ENCODE data around the gene WDR93. TPM values are rescaled to one million over a fixed set of nuclear protein-coding genes. Genes with fewer than 3 reads are reported as not detected.

Gene WDR93
- total RNA-seq, 1 experiment from 2014 or later: not detected

DNA sequence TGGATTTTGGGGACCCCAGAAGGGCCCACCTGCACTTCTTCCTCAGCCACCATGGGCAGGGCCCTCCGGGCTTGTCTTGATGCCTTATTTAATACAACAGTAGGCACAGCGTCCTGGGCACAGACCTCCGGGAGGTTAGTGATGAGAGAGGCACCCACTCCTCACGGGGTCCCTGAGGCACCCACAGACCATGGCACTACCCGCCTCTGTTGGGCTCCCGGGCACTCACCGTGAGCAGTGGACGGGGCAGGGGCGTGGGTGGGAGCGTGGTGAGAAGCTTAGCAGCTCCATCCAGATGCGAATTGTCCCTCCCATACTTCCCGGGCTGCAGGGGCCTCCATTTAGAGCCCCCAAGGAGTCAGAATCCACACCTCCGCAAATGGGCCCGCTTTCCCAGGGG lies 85.2 kb downstream of the WDR93 start (continued):
- TF ChIP-seq, protein P1, sequence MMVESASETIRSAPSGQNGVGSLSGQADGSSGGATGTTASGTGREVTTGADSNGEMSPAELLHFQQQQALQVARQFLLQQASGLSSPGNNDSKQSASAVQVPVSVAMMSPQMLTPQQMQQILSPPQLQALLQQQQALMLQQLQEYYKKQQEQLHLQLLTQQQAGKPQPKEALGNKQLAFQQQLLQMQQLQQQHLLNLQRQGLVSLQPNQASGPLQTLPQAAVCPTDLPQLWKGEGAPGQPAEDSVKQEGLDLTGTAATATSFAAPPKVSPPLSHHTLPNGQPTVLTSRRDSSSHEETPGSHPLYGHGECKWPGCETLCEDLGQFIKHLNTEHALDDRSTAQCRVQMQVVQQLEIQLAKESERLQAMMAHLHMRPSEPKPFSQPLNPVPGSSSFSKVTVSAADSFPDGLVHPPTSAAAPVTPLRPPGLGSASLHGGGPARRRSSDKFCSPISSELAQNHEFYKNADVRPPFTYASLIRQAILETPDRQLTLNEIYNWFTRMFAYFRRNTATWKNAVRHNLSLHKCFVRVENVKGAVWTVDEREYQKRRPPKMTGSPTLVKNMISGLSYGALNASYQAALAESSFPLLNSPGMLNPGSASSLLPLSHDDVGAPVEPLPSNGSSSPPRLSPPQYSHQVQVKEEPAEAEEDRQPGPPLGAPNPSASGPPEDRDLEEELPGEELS (CRISPR knock-in tag; IDR thresholded peaks at IDR 0.05): no peak
- TF ChIP-seq, protein P2, sequence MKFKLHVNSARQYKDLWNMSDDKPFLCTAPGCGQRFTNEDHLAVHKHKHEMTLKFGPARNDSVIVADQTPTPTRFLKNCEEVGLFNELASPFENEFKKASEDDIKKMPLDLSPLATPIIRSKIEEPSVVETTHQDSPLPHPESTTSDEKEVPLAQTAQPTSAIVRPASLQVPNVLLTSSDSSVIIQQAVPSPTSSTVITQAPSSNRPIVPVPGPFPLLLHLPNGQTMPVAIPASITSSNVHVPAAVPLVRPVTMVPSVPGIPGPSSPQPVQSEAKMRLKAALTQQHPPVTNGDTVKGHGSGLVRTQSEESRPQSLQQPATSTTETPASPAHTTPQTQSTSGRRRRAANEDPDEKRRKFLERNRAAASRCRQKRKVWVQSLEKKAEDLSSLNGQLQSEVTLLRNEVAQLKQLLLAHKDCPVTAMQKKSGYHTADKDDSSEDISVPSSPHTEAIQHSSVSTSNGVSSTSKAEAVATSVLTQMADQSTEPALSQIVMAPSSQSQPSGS (CRISPR knock-in tag; IDR thresholded peaks at IDR 0.05; ENCODE audit: borderline replicate concordance, low read depth): no peak
- no peak for TF ChIP-seq ZNF121 (CRISPR knock-in tag; IDR thresholded peaks at IDR 0.05)
- no peak for TF ChIP-seq NFE2L1 (CRISPR knock-in tag; IDR thresholded peaks at IDR 0.05)
- TF ChIP-seq, protein P3, sequence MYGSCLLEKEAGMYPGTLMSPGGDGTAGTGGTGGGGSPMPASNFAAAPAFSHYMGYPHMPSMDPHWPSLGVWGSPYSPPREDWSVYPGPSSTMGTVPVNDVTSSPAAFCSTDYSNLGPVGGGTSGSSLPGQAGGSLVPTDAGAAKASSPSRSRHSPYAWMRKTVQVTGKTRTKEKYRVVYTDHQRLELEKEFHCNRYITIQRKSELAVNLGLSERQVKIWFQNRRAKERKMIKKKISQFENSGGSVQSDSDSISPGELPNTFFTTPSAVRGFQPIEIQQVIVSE (CRISPR knock-in tag; IDR thresholded peaks at IDR 0.05; ENCODE audit: borderline replicate concordance): no peak
- TF ChIP-seq, protein P4, sequence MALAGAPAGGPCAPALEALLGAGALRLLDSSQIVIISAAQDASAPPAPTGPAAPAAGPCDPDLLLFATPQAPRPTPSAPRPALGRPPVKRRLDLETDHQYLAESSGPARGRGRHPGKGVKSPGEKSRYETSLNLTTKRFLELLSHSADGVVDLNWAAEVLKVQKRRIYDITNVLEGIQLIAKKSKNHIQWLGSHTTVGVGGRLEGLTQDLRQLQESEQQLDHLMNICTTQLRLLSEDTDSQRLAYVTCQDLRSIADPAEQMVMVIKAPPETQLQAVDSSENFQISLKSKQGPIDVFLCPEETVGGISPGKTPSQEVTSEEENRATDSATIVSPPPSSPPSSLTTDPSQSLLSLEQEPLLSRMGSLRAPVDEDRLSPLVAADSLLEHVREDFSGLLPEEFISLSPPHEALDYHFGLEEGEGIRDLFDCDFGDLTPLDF (CRISPR knock-in tag; IDR thresholded peaks at IDR 0.05): no peak
- TF ChIP-seq TEAD1 (CRISPR knock-in tag; IDR thresholded peaks at IDR 0.05): no peak

DNA sequence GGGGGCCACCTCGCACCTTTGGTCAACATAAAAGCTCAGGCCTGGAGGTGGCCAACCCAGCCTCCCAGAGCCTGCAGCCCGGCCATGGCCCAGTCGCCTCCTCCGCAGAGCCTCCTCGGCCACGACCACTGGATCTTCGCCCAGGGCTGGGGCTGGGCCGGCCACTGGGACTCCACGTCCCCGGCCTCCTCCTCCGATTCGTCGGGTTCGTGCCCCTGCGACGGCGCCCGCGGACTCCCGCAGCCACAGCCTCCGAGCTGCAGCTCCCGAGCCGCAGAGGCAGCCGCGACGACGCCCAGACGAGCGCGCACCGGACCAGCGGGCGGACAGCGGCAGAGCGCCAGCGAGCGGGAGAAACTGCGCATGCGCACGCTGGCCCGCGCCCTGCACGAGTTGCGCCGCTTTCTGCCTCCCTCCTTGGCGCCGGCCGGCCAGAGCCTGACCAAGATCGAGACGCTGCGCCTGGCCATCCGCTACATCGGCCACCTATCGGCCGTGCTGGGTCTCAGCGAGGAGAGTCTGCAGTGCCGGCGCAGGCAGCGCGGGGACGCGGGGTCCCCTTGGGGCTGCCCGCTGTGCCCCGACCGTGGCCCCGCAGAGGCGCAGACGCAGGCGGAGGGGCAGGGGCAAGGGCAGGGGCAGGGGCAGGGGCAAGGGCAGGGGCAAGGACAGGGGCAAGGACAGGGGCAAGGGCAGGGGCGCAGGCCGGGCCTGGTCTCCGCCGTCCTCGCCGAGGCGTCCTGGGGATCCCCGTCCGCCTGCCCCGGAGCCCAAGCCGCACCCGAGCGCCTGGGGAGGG lies 85.9 kb downstream of the WDR93 start, which contains the start of gene MESP2:
MESP2 (plus strand) TSS at position 59 of the 799 bp plus-strand sequence; CDS start at position 85, 26 bp downstream.
- Mint-ChIP-seq H3K4me1 (0 out of 2 replicates have a peak, but pooled peaks cover 2% of the 10 kb centered on the region), H3K9me3 (no peaks in the 10 kb centered on the region), H3K27me3 (ENCODE audit: low read depth) (peaks cover 42% of the 10 kb centered on the region), H3K36me3 (no peaks in the 10 kb centered on the region), H3K27ac (no peak within 1 kb of the TSS), H3K4me3 (peak within 1 kb of the TSS; percentile 60)
- DNase-seq (ENCODE audit: low spot score) (peak; percentile 91), ATAC-seq (peak; percentile 96)
- ChIA-PET POLR2A (interaction anchor here (0.6 kb wide), 2 partner anchors 9 to 306 kb away, joined by 3 read pairs; no protein-coding TSS in a partner anchor), CTCF (interaction anchor here (0.7 to 7.1 kb wide), 7 partner anchors 15 to 122 kb away, joined by 3 to 63 read pairs (median 3); no protein-coding TSS in a partner anchor)
- peak; percentile 97 for TF ChIP-seq NR3C1 (CRISPR knock-in tag; conservative IDR thresholded peaks at IDR 0.05; ENCODE audit: low read depth)
- TF ChIP-seq, protein P2 (CRISPR knock-in tag; IDR thresholded peaks at IDR 0.05; ENCODE audit: borderline replicate concordance, low read depth): no peak
- TF ChIP-seq NFYB (CRISPR knock-in tag; conservative IDR thresholded peaks at IDR 0.05; ENCODE audit: low read depth): no peak
- TF ChIP-seq, protein P5, sequence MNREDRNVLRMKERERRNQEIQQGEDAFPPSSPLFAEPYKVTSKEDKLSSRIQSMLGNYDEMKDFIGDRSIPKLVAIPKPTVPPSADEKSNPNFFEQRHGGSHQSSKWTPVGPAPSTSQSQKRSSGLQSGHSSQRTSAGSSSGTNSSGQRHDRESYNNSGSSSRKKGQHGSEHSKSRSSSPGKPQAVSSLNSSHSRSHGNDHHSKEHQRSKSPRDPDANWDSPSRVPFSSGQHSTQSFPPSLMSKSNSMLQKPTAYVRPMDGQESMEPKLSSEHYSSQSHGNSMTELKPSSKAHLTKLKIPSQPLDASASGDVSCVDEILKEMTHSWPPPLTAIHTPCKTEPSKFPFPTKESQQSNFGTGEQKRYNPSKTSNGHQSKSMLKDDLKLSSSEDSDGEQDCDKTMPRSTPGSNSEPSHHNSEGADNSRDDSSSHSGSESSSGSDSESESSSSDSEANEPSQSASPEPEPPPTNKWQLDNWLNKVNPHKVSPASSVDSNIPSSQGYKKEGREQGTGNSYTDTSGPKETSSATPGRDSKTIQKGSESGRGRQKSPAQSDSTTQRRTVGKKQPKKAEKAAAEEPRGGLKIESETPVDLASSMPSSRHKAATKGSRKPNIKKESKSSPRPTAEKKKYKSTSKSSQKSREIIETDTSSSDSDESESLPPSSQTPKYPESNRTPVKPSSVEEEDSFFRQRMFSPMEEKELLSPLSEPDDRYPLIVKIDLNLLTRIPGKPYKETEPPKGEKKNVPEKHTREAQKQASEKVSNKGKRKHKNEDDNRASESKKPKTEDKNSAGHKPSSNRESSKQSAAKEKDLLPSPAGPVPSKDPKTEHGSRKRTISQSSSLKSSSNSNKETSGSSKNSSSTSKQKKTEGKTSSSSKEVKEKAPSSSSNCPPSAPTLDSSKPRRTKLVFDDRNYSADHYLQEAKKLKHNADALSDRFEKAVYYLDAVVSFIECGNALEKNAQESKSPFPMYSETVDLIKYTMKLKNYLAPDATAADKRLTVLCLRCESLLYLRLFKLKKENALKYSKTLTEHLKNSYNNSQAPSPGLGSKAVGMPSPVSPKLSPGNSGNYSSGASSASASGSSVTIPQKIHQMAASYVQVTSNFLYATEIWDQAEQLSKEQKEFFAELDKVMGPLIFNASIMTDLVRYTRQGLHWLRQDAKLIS (CRISPR knock-in tag; IDR thresholded peaks at IDR 0.05; ENCODE audit: borderline replicate concordance): peak; percentile 98; the same call in 1 of the 2 replicates
- no peak for TF ChIP-seq ZNF396 (CRISPR knock-in tag; IDR thresholded peaks at IDR 0.05; ENCODE audit: borderline replicate concordance)
- no peak for TF ChIP-seq GRHL2 (CRISPR knock-in tag; IDR thresholded peaks at IDR 0.05; ENCODE audit: insufficient replicate concordance, severe bottlenecking)
- no peak for TF ChIP-seq JAZF1 (CRISPR knock-in tag; IDR thresholded peaks at IDR 0.05)
- peak; percentile 65; the same call in 1 of the 2 replicates for TF ChIP-seq CREM (CRISPR knock-in tag; IDR thresholded peaks at IDR 0.05)
- TF ChIP-seq, protein P6, sequence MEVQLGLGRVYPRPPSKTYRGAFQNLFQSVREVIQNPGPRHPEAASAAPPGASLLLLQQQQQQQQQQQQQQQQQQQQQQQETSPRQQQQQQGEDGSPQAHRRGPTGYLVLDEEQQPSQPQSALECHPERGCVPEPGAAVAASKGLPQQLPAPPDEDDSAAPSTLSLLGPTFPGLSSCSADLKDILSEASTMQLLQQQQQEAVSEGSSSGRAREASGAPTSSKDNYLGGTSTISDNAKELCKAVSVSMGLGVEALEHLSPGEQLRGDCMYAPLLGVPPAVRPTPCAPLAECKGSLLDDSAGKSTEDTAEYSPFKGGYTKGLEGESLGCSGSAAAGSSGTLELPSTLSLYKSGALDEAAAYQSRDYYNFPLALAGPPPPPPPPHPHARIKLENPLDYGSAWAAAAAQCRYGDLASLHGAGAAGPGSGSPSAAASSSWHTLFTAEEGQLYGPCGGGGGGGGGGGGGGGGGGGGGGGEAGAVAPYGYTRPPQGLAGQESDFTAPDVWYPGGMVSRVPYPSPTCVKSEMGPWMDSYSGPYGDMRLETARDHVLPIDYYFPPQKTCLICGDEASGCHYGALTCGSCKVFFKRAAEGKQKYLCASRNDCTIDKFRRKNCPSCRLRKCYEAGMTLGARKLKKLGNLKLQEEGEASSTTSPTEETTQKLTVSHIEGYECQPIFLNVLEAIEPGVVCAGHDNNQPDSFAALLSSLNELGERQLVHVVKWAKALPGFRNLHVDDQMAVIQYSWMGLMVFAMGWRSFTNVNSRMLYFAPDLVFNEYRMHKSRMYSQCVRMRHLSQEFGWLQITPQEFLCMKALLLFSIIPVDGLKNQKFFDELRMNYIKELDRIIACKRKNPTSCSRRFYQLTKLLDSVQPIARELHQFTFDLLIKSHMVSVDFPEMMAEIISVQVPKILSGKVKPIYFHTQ (CRISPR knock-in tag; IDR thresholded peaks at IDR 0.05): no peak
- TF ChIP-seq ETV6 (CRISPR knock-in tag; IDR thresholded peaks at IDR 0.05): peak; percentile 97
- peak; percentile 64; the same call in 1 of the 2 replicates for TF ChIP-seq ZNF317 (CRISPR knock-in tag; IDR thresholded peaks at IDR 0.05; ENCODE audit: borderline replicate concordance, low read depth)
- peak; percentile 79; the same call in 1 of the 2 replicates for TF ChIP-seq ATF1 (CRISPR knock-in tag; IDR thresholded peaks at IDR 0.05)
- TF ChIP-seq ZNF423 (CRISPR knock-in tag; IDR thresholded peaks at IDR 0.05): no peak
- TF ChIP-seq, protein P7, sequence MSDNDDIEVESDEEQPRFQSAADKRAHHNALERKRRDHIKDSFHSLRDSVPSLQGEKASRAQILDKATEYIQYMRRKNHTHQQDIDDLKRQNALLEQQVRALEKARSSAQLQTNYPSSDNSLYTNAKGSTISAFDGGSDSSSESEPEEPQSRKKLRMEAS (CRISPR knock-in tag; IDR thresholded peaks at IDR 0.05): peak; percentile 99

Measured in WTC11 (cell line).